ES-I3 (cell line): ENCODE data around the gene CTCF.

Source experiments
- H3K36me3 ChIP-seq: 2 replicates; pipeline ENCODE4 v1.6.1; 2013; ENCODE audit warnings: mild to moderate bottlenecking, low read length, control low read depth, moderate library complexity; ENCODE audit not compliant: insufficient read depth
- H3K4me1 ChIP-seq: 2 replicates; pipeline ENCODE4 v1.6.1; 2013; ENCODE audit warnings: mild to moderate bottlenecking, control low read depth, low read length; ENCODE audit not compliant: insufficient read depth
- H3K9ac ChIP-seq: 2 replicates; pipeline ENCODE4 v1.6.1; 2013; ENCODE audit warnings: low read depth, mild to moderate bottlenecking, low read length, moderate library complexity
- H3K9me3 ChIP-seq: 2 replicates; pipeline ENCODE4 v1.6.1; 2013; ENCODE audit warnings: mild to moderate bottlenecking, low read length, moderate library complexity; ENCODE audit not compliant: control insufficient read depth, insufficient read depth

CTCF gene

DNA sequence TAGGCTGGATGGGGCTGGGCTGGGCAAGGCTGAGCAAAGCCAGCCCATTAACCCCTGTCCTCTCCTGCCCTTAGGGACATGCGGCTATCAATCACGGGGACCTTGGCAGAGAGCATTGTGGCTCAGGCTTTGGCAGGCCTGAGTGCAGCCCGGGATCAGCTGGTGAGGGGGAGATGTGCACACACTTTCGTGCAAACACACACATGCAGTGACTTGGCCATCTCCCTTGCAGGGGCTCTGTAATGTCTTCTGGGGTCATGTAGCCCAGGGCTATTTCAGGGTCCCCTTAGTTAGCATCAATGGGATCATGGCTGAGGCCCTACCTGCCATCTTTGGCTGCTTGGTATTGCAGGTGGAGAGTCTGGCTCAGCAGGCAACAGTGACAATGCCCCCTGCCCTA, 89.5 kb downstream of the CTCF start:
- Histone ChIP-seq H3K9me3 (no peaks in the 10 kb centered on the region), H3K9ac (no peak overlapping the region), H3K36me3 (no peaks in the 10 kb centered on the region), H3K4me1 (peaks cover 4% of the 10 kb centered on the region)

DNA sequence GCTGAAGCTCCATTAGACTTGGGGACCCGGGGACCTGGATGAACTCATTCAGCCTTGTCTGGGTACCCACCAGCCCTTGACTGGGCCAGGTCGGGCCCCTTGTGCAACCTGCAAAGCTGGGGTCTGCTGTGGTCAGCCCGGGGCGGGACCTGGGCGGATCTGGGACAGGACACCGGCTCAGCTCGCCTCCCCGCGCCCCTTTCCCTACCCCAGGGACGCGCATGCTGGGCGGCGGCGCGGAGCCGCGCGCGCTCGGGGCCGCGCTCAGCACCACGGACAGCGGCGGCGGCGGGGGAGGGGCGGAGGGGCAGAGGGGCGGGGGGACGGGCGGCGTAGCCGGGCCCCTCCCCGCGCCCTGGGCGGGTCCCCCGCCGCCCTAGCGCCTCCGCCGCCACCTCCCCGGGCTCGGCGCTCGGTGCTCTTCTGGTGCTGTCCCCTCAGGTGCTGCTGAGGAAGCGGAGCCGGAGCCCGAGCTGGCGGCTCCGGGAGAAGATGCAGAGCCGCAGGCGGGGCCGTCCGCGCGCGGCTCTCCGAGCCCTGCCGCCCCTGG, 90.3 kb downstream of the CTCF start:
- Histone ChIP-seq H3K9ac (peak overlapping the region; percentile 29; the same call in 1 of the 2 replicates), H3K9me3 (no peaks in the 10 kb centered on the region), H3K4me1 (peaks cover 4% of the 10 kb centered on the region), H3K36me3 (no peaks in the 10 kb centered on the region)

DNA sequence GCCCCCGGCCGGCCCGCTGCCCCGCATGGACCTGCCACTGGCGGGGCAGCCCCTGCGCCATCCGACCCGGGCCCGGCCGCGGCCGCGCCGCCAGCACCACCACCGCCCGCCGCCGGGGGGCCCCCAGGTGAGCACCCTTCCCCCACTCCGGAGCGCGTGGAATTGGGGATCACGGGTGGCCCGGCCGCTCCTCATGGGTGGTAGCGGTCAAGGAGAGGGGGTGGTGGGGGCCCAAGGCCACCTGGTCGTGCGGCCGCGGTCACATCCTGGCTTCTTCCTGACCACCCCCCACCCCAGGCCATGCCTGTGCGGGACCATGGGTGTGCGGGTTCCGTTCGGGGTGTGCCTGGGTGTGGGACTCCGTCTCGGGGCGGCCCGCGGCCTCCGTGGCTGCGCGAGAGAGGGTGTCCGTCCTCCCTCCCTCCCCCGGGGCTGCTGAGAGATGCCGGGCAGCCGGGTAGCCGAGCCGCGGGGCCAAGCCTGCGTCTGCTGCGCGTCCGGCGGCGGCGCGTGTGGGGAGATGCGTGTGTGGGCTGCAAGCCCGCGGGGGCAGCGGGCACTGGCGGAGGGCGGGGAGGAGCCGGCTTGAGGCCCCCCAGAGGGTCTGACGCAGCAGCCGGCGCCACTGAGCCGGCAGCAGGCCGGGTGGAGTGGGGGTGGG, 90.9 kb downstream of the CTCF start:
- peaks cover 4% of the 10 kb centered on the region for H3K4me1 ChIP-seq
- H3K9me3 ChIP-seq: no peaks in the 10 kb centered on the region
- no peaks in the 10 kb centered on the region for H3K36me3 ChIP-seq
- H3K9ac ChIP-seq: peak overlapping the region; percentile 29; the same call in 1 of the 2 replicates

DNA sequence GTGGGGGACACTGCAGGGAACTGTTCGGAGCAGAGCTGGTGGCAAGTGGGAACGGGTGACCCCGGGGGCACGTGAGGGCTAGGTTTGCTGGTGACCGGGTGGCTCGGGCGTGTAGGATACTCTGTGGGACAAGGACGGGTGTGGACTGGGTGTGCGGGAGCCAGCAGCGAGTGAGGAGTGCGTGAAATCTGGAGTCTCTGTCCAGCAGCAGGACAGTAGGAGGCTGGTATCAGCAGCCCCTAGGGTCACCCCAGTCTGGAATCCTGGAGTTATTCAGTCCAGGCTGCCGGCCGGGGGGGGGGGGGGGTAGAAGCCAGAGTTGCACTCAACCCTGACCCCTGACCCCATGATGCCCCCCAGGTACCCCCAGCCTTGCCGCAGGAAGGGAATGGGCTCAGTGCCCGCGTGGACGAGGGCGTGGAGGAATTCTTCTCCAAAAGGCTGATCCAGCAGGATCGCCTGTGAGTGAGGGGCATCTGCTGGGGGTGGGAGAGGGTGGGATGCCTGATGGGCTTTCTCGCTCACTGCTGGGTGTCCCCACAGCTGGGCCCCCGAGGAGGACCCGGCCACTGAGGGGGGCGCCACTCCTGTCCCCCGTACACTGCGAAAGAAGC, 91.6 kb downstream of the CTCF start:
- Histone ChIP-seq H3K4me1 (peaks cover 4% of the 10 kb centered on the region), H3K9me3 (no peaks in the 10 kb centered on the region), H3K36me3 (no peaks in the 10 kb centered on the region), H3K9ac (peak overlapping the region; percentile 29; the same call in 1 of the 2 replicates)

DNA sequence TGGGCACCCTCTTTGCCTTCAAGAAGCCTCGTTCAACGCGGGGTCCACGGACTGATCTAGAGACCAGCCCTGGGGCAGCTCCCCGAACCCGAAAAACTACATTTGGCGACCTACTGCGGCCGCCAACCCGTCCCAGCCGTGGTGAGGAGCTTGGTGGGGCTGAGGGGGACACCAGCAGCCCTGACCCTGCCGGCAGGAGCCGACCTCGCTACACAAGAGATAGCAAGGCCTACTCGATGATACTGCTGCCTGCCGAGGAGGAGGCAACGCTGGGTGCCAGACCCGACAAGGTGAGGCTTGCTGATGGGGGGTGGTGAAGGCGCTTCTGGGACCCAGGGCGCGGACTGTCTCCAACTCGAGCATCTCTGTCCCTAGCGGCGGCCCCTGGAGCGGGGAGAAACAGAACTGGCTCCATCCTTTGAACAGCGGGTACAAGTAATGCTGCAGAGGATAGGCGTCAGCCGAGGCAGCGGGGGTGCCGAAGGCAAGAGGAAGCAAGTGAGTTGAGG, 92.1 kb downstream of the CTCF start:
- Histone ChIP-seq H3K4me1 (no peaks in the 10 kb centered on the region; the same call in 1 of the 2 replicates), H3K9ac (no peak overlapping the region), H3K9me3 (no peaks in the 10 kb centered on the region), H3K36me3 (no peaks in the 10 kb centered on the region)

DNA sequence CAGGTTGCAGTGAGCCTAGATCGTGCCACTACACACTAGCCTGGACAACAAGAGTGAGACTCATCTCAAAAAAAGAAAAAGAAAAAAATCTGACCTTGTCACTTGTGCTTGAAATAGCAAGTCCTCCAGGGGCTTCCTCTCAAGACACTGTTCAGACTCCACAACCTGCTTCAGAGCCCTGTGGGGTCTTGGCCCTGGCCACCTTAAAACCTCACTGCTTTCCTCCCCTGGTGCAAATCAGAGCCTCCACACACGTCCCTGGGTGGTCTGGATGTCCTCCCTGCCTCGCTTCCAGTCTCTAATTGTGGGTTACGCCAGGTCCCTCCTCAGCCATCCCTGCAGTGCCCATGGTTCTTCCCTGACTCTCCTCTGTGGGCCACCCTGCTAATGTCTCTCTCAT, 93.0 kb downstream of the CTCF start:
- H3K9me3 ChIP-seq: no peaks in the 10 kb centered on the region
- H3K9ac ChIP-seq: no peak overlapping the region
- no peaks in the 10 kb centered on the region for H3K4me1 ChIP-seq
- no peaks in the 10 kb centered on the region for H3K36me3 ChIP-seq

DNA sequence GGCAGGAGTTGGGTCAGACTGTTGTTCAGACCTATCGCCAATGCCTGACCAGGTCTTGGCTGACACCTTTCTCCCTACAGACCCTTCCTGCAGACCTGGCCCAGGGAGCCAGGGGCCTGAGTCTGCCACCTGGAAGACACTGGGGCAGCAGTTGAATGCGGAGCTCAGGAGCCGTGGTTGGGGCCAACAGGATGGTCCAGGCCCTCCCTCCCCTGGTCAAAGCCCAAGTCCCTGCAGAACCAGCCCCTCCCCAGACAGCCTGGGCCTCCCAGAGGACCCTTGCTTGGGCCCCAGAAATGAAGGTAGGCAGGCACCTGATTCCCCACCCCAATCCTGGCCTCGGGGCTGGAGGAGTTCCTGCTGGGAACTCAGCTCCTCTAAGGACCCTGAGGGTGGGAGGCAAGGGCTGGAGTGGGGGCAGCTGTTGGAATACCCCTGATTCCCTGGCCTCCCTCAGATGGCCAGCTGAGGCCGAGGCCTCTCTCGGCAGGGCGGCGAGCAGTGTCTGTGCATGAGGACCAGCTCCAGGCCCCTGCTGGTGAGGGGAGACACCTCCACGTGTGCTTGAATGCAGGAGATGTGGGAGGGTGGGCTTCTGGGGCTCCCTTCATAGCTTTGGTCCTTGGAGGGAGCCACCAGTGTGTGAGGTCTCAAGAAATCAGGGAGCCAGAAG, 94.2 kb downstream of the CTCF start:
- Histone ChIP-seq H3K36me3 (no peaks in the 10 kb centered on the region), H3K9ac (no peak overlapping the region), H3K9me3 (no peaks in the 10 kb centered on the region), H3K4me1 (no peaks in the 10 kb centered on the region)

DNA sequence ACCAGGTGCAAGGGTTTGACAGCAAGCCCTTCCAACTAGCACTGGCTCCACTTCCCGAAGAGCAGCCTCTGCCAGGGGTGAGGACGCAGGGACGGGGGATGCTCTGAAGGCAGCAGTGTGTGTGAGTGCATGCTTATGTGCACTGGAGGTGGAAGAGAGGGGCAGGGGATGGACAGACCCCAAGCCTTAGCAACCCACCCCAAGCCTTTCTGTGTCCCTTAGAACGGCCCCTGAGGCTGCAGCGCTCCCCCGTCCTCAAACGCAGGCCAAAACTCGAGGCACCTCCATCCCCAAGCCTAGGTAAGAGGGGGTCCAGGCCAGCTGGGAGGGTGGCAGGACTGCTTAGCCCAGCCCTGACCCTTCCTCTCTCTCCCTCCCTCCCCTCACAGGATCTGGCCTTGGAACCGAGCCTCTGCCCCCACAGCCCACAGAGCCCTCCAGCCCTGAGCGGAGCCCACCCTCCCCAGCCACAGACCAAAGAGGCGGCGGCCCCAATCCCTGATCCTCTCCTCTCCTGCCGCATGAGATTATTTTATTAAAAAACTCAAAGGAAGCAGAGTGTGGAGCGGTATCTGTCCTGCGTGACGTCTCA, 94.8 kb downstream of the CTCF start:
- Histone ChIP-seq H3K9ac (no peak overlapping the region), H3K36me3 (no peaks in the 10 kb centered on the region), H3K4me1 (no peaks in the 10 kb centered on the region), H3K9me3 (no peaks in the 10 kb centered on the region)

DNA sequence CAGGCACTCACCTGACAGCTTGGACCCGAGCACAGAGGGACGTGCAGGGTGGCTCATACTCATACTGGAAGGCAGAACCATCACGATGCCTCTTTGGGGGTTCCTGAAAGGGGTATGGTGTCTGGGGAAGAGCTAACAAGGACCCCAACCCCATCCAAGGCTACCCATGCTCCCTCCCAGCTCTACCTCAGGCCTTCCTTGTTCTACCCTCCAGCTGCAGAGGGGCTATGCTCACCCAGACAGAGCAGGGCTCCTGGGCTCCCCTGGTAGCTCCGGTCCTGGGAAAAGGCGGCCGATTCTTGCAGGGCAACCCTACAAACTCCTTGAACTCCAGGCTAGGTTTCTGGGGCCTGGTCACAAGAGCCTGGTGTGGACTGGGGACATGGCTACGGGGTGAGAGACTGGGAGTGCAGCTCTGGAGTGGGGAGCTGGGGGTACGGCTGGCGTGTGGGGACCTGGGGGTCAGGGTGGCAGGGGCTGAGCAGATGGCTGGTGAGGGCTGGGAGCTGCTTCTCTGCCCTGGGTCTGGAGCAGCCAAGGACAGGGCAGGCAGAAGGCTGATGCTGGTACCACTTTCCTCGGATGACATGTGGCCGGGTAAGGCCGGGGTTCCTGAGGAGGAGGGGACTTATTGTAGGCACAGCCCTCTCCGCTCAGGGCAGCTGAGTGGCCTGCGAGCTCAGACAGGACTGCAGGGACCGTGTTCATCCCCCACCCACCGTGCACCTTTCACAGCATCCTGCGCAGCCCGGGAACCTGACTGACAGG, 95.6 kb downstream of the CTCF start:
- H3K4me1 ChIP-seq: no peaks in the 10 kb centered on the region
- no peaks in the 10 kb centered on the region for H3K36me3 ChIP-seq
- no peak overlapping the region for H3K9ac ChIP-seq
- H3K9me3 ChIP-seq: no peaks in the 10 kb centered on the region

DNA sequence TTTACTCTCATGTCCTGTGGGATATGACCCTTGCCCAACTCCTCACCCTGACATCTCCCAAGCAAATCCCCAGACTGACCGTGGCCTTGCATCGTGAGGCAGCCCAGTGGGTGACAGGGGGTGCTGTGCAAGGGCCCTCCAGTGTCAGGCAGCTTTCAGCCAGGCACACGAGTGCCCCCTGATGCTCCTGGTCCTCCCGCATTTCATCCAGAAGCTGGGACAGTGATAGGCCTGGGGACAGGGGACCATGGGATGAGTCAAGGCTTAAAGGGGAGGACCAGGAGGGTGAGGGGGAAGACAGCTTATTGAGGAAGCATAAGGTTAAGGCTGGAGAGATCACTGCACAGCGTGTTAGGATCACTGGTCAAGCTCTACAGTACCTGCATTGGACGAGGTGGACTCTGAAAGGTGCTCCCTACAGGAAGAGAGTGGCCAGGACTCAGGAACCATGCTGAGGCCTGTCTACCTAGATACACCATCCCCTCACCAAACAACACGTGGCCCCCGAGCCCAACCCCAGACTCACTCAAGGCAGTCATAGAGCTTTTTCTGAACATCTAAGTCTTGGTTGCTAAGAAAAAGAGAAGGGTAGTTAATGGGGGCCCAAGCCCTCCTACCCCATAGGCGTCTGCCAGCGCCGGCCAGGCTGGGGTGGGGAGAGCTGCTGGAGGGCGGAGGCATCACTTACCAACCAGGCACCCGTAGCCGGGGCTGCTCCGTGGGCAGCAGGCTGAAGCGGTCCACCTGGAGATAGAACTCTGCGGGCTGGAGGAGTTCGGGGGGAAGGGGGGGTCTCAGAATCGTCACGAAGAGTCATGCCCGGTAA, 96.7 kb downstream of the CTCF start:
- no peaks in the 10 kb centered on the region for H3K9me3 ChIP-seq

DNA sequence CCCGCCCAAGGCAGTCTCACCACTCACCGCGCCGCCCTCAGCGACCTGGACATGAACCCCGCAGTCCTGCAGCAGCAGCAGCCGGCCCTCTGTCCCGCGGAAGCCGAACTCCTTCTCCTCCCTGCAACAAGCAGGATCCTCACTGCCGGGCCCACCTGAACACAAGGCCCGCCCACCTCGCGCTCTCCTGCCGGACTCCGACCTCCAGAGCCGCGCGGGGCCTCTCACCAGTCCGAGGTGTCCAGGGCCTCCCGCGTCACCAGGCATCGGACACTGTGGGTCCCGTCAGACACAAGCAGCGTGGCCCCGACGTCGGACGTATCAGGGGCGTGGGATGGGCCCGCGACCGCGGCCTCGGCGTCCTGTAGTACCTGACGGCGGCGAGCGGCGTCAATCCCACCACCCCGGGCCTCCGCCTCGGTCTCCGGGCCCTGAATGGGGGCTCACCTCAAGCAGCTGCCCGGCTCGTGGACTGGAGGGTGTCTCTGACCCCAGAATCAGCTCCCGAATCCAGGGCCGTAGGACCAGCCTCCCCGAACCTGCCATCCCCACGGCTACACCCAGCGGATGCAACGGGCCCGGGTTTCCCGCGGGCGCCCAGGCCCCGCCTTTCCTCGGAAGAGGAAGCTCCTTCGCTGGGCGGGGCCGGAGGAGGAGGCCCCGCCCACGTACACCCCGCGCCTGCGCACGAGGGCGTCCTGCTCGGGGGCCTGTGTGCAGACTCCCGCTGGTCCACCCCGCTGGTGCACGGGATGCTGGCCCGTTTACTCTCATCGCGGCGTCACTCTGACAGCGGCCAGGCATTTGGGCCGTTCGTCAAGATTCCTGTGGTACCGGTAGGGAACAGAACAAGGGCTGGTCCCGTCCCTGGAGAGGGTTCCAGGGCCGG, 97.6 kb downstream of the CTCF start, which contains the start of gene ACD:
TSS of gene ACD (minus strand) at position 586 of the 889 bp plus-strand sequence. CDS start at position 546, 40 bp downstream.
- no peaks in the 10 kb centered on the region for H3K36me3 ChIP-seq
- H3K4me1 ChIP-seq: no peaks in the 10 kb centered on the region
- no peaks in the 10 kb centered on the region for H3K9me3 ChIP-seq
- H3K9ac ChIP-seq: peak within 1 kb of the TSS; percentile 81

More for the DNA sequence above, 96.7 kb downstream of the CTCF start:
- Histone ChIP-seq H3K9ac (peak overlapping the region; percentile 81; the same call in 1 of the 2 replicates), H3K36me3 (no peaks in the 10 kb centered on the region), H3K4me1 (no peaks in the 10 kb centered on the region)

DNA sequence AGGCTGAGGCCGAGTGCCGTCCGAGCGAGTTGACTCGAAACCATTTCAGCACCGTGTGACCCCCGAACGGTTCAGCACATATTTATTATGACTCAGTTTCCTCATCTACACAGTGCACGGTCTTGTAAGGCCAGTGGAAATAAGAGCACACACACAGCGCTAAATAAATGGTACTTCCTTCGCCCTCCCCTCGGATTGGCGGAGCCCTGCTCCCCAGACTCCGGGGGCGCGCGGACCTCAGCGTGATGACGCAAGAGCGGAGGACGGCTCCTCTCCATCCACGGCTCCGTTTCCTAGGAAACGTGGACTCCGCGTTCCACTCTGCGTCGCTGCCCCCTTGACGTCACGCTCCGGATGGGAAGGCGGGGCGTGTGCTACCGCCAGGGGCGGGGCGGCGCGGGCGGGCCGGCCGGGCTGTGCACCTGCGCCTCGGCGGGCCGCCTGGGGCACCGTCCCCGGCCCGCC, 98.3 kb downstream of the CTCF start, which contains the start of gene PARD6A:
TSS of gene PARD6A (plus strand) at position 397 of the 465 bp plus-strand sequence. CDS start 79 bp downstream, outside the sequence.
- Histone ChIP-seq H3K4me1 (no peaks in the 10 kb centered on the region), H3K36me3 (no peaks in the 10 kb centered on the region), H3K9ac (peak within 1 kb of the TSS; percentile 81), H3K9me3 (no peaks in the 10 kb centered on the region)
